GM23338 (cell line): ENCODE results near the gene MAN2B2. TPM values are rescaled to one million over a fixed set of nuclear protein-coding genes. Genes with fewer than 3 reads are reported as not detected.

Experiments
- ATAC-seq: fragments of 200-7000 bp; cut with Tn5 transposase; 3 replicates; pipeline ENCODE4 v1.9.1; 2020
- DNase-seq: peaks from one replicate; pipeline ENCODE4 v3.0.0-alpha.2; 2015; ENCODE audit warnings: low spot score
- H2AFZ ChIP-seq: fragments of 200-600 bp; sonication (generic); 2 replicates; pipeline ENCODE4 v1.8.0; 2016; ENCODE audit warnings: antibody characterized with exemption, mild to moderate bottlenecking, moderate library complexity
- H3F3A ChIP-seq: fragments of 200-600 bp; sonication (generic); replicated peaks from 2 replicates; pipeline ENCODE4 v1.8.0; 2017; ENCODE audit warnings: antibody characterized with exemption, mixed run types, low read depth
- H3K27ac ChIP-seq: fragments of 200-600 bp; sonication (generic); 2 replicates; pipeline ENCODE4 v1.6.1; 2016; ENCODE audit warnings: low read depth
- H3K27me3 ChIP-seq: fragments of 200-600 bp; sonication (generic); 2 replicates; pipeline ENCODE4 v1.8.0; 2016; ENCODE audit warnings: mild to moderate bottlenecking, mixed run types, moderate library complexity; ENCODE audit not compliant: insufficient read depth
- H3K36me3 ChIP-seq: fragments of 200-600 bp; sonication (generic); 2 replicates; pipeline ENCODE4 v1.8.0; 2016; ENCODE audit warnings: mild to moderate bottlenecking; ENCODE audit not compliant: insufficient read depth
- H3K4me1 ChIP-seq: fragments of 200-600 bp; sonication (generic); 2 replicates; pipeline ENCODE4 v1.8.0; 2016; ENCODE audit warnings: mild to moderate bottlenecking, moderate library complexity; ENCODE audit not compliant: insufficient read depth
- H3K4me2 ChIP-seq: fragments of 200-600 bp; sonication (generic); 2 replicates; pipeline ENCODE4 v1.7.1; 2017; ENCODE audit warnings: mixed run types
- H3K4me3 ChIP-seq: fragments of 200-600 bp; sonication (generic); 2 replicates; pipeline ENCODE4 v1.6.1; 2016; ENCODE audit warnings: mixed run types
- H3K79me2 ChIP-seq: fragments of 200-600 bp; sonication (generic); replicated peaks from 2 replicates; pipeline ENCODE4 v1.8.0; 2017; ENCODE audit warnings: mild to moderate bottlenecking; ENCODE audit not compliant: insufficient read depth
- H3K9me2 ChIP-seq: fragments of 200-600 bp; sonication (generic); 2 replicates; pipeline ENCODE4 v1.8.0; 2017; ENCODE audit not compliant: insufficient read depth
- H4K20me1 ChIP-seq: fragments of 200-600 bp; sonication (generic); replicated peaks from 2 replicates; pipeline ENCODE4 v1.8.0; 2017; ENCODE audit warnings: mild to moderate bottlenecking; ENCODE audit not compliant: insufficient read depth
- H3K27ac Mint-ChIP-seq: 2 replicates; pipeline ENCODE4 v1.8.0; 2020; ENCODE audit warnings: inconsistent platforms, mild to moderate bottlenecking, moderate library complexity, mixed read lengths
- H3K27me3 Mint-ChIP-seq: 3 replicates; pipeline ENCODE4 v1.8.0; 2022; ENCODE audit warnings: low read depth, mild to moderate bottlenecking, moderate library complexity, mixed read lengths, inconsistent platforms; ENCODE audit not compliant: insufficient read depth, poor library complexity
- H3K36me3 Mint-ChIP-seq: 3 replicates; pipeline ENCODE4 v1.8.0; 2021; ENCODE audit warnings: low read depth, mild to moderate bottlenecking, inconsistent platforms, moderate library complexity, mixed read lengths
- H3K4me1 Mint-ChIP-seq: 3 replicates; pipeline ENCODE4 v1.8.0; 2020; ENCODE audit warnings: mild to moderate bottlenecking, inconsistent platforms, mixed read lengths
- H3K4me3 Mint-ChIP-seq: 3 replicates; pipeline ENCODE4 v1.8.0; 2021; ENCODE audit warnings: moderate library complexity, mild to moderate bottlenecking, inconsistent platforms, mixed read lengths
- H3K9me3 Mint-ChIP-seq: 3 replicates; pipeline ENCODE4 v1.8.0; 2020; ENCODE audit warnings: moderate library complexity, mild to moderate bottlenecking, inconsistent platforms, mixed read lengths
- CREB1 ChIP-seq: fragments of 250-450 bp; sonication (Bioruptor Pico); IDR thresholded peaks from 2 replicates; pipeline ENCODE4 v1.5.0; 2020; ENCODE audit warnings: low read depth, mild to moderate bottlenecking, moderate library complexity
- EZH2 ChIP-seq: fragments of 200-600 bp; sonication (generic); IDR thresholded peaks from one replicate; pipeline ENCODE4 v1.8.0; 2017; ENCODE audit warnings: antibody characterized with exemption, mild to moderate bottlenecking, low read depth; ENCODE audit not compliant: unreplicated experiment
- NANOG ChIP-seq: IDR thresholded peaks from 2 replicates; pipeline ENCODE4 v1.6.1; 2016; ENCODE audit warnings: antibody characterized with exemption, borderline replicate concordance
- STAT1 ChIP-seq: IDR thresholded peaks from one replicate; pipeline ENCODE4 v1.6.1; 2016; ENCODE audit warnings: antibody characterized with exemption; ENCODE audit not compliant: unreplicated experiment
- ZNF114 ChIP-seq: fragments of 250-450 bp; sonication (Bioruptor Pico); IDR thresholded peaks from 2 replicates; pipeline ENCODE4 v1.5.0; 2020; ENCODE audit warnings: mild to moderate bottlenecking, moderate library complexity
- ZNF331 ChIP-seq: fragments of 250-450 bp; sonication (Bioruptor Pico); IDR thresholded peaks from 2 replicates; pipeline ENCODE4 v1.5.0; 2020; ENCODE audit warnings: low read depth, mild to moderate bottlenecking, moderate library complexity
- polyA plus RNA-seq: library from polyadenylated mRNA; unstranded; fragments of >200 nt; fragmentation: Nextera tagmentation; extraction: Ambion mirVana; gene quantifications from 2 replicates; pipeline ENCODE4 v1.2.1, GENCODE V29; 2016
- total RNA-seq: library from RNA; depleted of rRNA; stranded (reverse); fragments of >200 nt; shearing (Covaris generic); gene quantifications from 2 replicates; pipeline ENCODE4 v1.2.3, GENCODE V29; 2014
- TF ChIP-seq, protein P1 (sequence below), 2 experiments: fragments of 200-600 bp in 1 of 2; sonication (generic) in 1 of 2; conservative IDR thresholded peaks; 2 replicates each; pipeline versions ENCODE4 v1.5.1 to v1.6.1; 2016 to 2017; ENCODE audit warnings: antibody characterized with exemption in 2 of 2, low read depth in 2 of 2, mild to moderate bottlenecking in 2 of 2, moderate library complexity in 1 of 2
- TF ChIP-seq, protein P2 (sequence below): IDR thresholded peaks from one replicate; pipeline ENCODE4 v1.6.1; 2018; ENCODE audit warnings: antibody characterized with exemption; ENCODE audit not compliant: unreplicated experiment

The MAN2B2 gene
- total and polyA plus RNA-seq, 2 experiments from 2014 or later: 1.6 to 6.9 TPM

DNA sequence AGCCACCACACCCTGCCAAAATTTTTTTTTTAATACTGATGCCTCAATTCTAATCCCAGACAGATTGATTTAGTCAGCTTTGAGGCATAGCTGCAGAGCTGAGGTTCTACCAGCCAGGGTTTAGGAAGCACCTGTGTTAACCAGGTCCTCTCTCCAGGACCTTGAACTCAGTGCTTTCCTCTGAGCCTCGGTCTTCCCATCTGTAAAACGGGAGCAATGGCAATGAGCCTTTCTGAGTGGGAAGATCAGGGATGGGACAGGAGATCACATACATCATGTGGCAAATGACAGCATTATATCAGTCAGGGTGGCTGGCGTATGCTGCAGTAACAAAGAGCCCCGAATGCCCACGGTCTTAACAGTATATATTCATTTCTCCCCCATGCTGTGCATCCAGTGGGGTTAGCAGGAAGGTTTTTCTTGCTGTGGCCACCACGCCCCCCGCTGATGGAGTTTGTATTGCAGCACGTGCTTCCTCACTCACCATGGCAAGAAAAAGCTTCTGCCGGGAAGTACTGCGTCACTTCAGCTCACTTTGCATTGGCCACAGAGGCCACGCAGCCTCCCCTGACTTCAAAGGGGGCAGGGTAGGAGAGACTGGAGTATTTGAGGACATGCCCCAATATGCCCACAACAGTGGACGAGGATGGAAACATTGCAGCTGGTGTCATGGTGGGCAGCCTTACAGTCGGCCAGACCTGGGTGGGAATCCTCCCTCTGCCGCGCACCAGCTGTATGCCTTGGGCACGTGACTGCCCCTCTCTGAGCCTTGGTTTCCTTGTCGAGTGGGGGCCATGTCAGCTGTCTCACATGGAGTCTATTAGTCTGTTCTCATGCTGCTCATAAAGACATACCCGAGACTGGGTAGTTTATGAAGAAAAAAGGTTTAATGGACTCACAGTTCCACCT is 41.4 kb downstream of the MAN2B2 start:
- Mint-ChIP-seq H3K27me3 (peaks cover 20% of the 10 kb centered on the region), H3K27ac (no peak overlapping the region), H3K4me1 (no peaks in the 10 kb centered on the region), H3K36me3 (peaks cover 10% of the 10 kb centered on the region; the same call in 2 of the 3 replicates), H3K9me3 (no peaks in the 10 kb centered on the region), H3K4me3 (no peak overlapping the region)
- Histone ChIP-seq H3K9me2 (no peaks in the 10 kb centered on the region), H3K27ac (no peak overlapping the region), H3K4me1 (no peaks in the 10 kb centered on the region), H3K4me2 (no peak overlapping the region), H3F3A (no peaks in the 10 kb centered on the region), H3K36me3 (no peaks in the 10 kb centered on the region), H2AFZ (no peak overlapping the region), H3K27me3 (no peaks in the 10 kb centered on the region), H3K4me3 (no peak overlapping the region), H4K20me1 (no peaks in the 10 kb centered on the region), H3K79me2 (no peaks in the 10 kb centered on the region)
- DNase-seq (peak; percentile 33), ATAC-seq (no peak)
- TF ChIP-seq, protein P1, sequence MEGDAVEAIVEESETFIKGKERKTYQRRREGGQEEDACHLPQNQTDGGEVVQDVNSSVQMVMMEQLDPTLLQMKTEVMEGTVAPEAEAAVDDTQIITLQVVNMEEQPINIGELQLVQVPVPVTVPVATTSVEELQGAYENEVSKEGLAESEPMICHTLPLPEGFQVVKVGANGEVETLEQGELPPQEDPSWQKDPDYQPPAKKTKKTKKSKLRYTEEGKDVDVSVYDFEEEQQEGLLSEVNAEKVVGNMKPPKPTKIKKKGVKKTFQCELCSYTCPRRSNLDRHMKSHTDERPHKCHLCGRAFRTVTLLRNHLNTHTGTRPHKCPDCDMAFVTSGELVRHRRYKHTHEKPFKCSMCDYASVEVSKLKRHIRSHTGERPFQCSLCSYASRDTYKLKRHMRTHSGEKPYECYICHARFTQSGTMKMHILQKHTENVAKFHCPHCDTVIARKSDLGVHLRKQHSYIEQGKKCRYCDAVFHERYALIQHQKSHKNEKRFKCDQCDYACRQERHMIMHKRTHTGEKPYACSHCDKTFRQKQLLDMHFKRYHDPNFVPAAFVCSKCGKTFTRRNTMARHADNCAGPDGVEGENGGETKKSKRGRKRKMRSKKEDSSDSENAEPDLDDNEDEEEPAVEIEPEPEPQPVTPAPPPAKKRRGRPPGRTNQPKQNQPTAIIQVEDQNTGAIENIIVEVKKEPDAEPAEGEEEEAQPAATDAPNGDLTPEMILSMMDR (conservative IDR thresholded peaks at IDR 0.05; ENCODE audit: low read depth in 2 of 2): peak in 1 of 2 experiments; percentile 24; a peak in 1 of 4 replicates
- TF ChIP-seq NANOG: no peak
- no peak for TF ChIP-seq STAT1
- TF ChIP-seq, protein P2, sequence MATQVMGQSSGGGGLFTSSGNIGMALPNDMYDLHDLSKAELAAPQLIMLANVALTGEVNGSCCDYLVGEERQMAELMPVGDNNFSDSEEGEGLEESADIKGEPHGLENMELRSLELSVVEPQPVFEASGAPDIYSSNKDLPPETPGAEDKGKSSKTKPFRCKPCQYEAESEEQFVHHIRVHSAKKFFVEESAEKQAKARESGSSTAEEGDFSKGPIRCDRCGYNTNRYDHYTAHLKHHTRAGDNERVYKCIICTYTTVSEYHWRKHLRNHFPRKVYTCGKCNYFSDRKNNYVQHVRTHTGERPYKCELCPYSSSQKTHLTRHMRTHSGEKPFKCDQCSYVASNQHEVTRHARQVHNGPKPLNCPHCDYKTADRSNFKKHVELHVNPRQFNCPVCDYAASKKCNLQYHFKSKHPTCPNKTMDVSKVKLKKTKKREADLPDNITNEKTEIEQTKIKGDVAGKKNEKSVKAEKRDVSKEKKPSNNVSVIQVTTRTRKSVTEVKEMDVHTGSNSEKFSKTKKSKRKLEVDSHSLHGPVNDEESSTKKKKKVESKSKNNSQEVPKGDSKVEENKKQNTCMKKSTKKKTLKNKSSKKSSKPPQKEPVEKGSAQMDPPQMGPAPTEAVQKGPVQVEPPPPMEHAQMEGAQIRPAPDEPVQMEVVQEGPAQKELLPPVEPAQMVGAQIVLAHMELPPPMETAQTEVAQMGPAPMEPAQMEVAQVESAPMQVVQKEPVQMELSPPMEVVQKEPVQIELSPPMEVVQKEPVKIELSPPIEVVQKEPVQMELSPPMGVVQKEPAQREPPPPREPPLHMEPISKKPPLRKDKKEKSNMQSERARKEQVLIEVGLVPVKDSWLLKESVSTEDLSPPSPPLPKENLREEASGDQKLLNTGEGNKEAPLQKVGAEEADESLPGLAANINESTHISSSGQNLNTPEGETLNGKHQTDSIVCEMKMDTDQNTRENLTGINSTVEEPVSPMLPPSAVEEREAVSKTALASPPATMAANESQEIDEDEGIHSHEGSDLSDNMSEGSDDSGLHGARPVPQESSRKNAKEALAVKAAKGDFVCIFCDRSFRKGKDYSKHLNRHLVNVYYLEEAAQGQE: no peak

DNA sequence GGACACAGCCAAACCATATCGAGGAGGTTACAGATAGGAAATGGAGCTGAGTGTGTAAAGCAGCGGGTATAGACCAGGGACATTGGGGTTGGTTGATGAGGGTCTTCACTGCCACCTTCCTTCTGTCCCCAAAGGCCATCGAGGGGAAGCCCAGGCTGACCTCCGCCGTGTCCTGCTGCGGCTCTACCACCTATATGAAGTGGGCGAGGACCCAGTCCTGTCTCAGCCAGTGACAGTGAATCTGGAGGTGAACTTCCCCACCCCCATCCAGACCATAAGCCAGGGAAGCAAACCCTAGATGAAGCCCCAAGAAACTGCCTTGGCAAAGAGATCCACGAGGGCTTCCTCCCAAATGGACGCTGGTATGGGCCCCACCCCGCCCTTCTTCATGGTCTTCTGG is 42.3 kb downstream of the MAN2B2 start:
- H3K27me3 ChIP-seq: no peaks in the 10 kb centered on the region
- Mint-ChIP-seq H3K27ac (no peak overlapping the region), H3K27me3 (peaks cover 20% of the 10 kb centered on the region), H3K4me1 (no peaks in the 10 kb centered on the region), H3K4me3 (no peak overlapping the region), H3K36me3 (peaks cover 10% of the 10 kb centered on the region; the same call in 2 of the 3 replicates), H3K9me3 (no peaks in the 10 kb centered on the region)
- no peak for DNase-seq
- H2AFZ ChIP-seq: no peak overlapping the region
- no peak overlapping the region for H3K4me2 ChIP-seq
- H3K4me3 ChIP-seq: no peak overlapping the region
- no peaks in the 10 kb centered on the region for H3K4me1 ChIP-seq
- H4K20me1 ChIP-seq: no peaks in the 10 kb centered on the region
- no peaks in the 10 kb centered on the region for H3K9me2 ChIP-seq
- no peak overlapping the region for H3K27ac ChIP-seq
- ATAC-seq: no peak
- no peaks in the 10 kb centered on the region for H3F3A ChIP-seq
- H3K79me2 ChIP-seq: no peaks in the 10 kb centered on the region
- no peaks in the 10 kb centered on the region for H3K36me3 ChIP-seq
- TF ChIP-seq NANOG (no peak), CREB1 (CRISPR knock-in tag) (no peak), ZNF331 (CRISPR knock-in tag) (no peak), ZNF114 (CRISPR knock-in tag) (no peak), EZH2 (no peak), STAT1 (no peak)
- TF ChIP-seq, protein P2: no peak
